ENCODE measurements around the gene SMYD3. TPM values are rescaled to one million over a fixed set of nuclear protein-coding genes. Genes with fewer than 3 reads are reported as not detected.

The SMYD3 gene
- polyA plus RNA-seq, 2 of the 4 experiments (the other 2 are of a cell fraction): 18.2 to 35.2 TPM

DNA sequence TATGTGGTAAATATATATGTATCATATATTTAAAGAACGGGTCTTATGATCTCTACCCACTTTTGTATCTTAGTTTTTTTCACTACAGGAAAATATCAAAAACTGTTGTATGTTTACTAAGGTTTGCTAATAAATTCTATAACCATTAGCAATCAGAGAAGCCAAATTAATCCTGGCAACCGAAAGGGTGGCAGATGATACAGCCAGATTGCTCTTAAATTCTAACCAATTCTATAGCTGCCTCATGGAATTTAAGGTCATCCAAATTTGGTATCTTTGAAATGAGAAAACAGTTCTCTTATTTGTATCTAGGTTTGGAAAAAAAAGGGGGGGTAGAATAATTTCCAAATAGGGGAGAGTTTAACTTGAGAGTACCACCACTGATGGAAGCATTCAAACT, 591.2 kb downstream of the SMYD3 start (continued):
- no peak for TF ChIP-seq KDM5A (IDR thresholded peaks at IDR 0.05)

DNA sequence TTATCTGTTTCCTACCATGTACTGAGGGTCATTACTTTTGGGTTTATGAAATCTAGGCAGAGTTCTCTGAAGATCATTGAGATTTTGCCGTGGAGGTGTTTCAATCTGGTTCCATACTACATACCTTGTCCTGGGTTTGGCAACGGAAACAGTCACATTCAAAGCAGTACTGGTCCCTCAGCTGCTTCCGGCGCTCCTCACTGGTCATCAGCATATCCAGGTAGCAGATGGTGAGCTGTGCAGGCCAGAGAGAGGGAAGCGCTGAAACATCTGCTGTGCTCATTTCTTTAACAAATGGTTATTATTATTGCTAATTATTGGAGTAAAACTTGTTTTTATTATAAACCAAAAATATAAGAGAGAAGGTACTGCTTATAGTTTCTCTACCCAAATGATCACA, 591.7 kb downstream of the SMYD3 start:
- Histone ChIP-seq H3K4me3 (no peak overlapping the region), H3K4me1 (no peaks in the 10 kb centered on the region), H3K27ac (no peak overlapping the region), H3K9me3 (no peaks in the 10 kb centered on the region), H3K4me2 (no peak overlapping the region)
- DNase-seq (ENCODE audit: low read depth in 1 of 2, low spot score in 1 of 2) (no peak), FAIRE-seq (no peak), ATAC-seq (no peak)
- 90% methylated on average over 5 of the region's 5 CpGs for WGBS (ENCODE audit: missing lambda C conversion rate)
- TF ChIP-seq MAFK (IDR thresholded peaks at IDR 0.05; ENCODE audit: partially characterized antibody) (no peak), ESRRA (IDR thresholded peaks at IDR 0.05; ENCODE audit: borderline replicate concordance, low read length) (no peak), RARB (CRISPR knock-in tag; IDR thresholded peaks at IDR 0.05) (no peak), POLR2A (IDR thresholded peaks at IDR 0.05; ENCODE audit: low read length) (no peak), NR3C1 (IDR thresholded peaks at IDR 0.05) (no peak), HDAC2 (IDR thresholded peaks at IDR 0.05) (no peak), ZC3H11A (IDR thresholded peaks at IDR 0.05) (no peak), CHD4 (IDR thresholded peaks at IDR 0.05; ENCODE audit: borderline replicate concordance) (no peak), EHMT2 (IDR thresholded peaks at IDR 0.05; ENCODE audit: low read depth) (no peak)
- TF ChIP-seq, protein P1, sequence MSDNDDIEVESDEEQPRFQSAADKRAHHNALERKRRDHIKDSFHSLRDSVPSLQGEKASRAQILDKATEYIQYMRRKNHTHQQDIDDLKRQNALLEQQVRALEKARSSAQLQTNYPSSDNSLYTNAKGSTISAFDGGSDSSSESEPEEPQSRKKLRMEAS (IDR thresholded peaks at IDR 0.05): no peak
- TF ChIP-seq, protein P2, sequence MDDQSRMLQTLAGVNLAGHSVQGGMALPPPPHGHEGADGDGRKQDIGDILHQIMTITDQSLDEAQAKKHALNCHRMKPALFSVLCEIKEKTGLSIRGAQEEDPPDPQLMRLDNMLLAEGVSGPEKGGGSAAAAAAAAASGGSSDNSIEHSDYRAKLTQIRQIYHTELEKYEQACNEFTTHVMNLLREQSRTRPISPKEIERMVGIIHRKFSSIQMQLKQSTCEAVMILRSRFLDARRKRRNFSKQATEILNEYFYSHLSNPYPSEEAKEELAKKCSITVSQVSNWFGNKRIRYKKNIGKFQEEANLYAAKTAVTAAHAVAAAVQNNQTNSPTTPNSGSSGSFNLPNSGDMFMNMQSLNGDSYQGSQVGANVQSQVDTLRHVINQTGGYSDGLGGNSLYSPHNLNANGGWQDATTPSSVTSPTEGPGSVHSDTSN (IDR thresholded peaks at IDR 0.05): no peak
- ChIA-PET CTCF (no interaction called here), POLR2A (no interaction called here)

DNA sequence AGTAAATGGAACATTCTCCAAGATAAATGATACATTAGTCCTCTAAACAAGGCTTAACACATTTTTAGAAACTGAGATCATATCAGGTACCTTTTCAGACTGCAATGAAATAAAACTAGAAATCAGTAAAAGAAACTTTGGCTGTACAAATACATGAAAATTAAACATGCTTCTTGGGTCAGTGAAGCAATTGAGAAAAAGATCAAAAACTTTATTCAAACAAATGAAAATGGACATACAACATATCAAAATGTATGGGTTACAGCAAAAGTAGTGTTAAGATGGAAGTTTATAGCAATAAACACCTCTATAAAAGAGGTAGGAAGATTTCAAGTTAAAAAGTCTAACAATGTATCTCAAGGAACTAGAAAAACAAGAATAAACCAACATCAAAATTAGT, 598.5 kb downstream of the SMYD3 start:
- Histone ChIP-seq H3K4me3 (no peak overlapping the region), H3K4me2 (no peak overlapping the region), H3K27ac (no peak overlapping the region), H3K9me3 (no peaks in the 10 kb centered on the region), H3K4me1 (no peaks in the 10 kb centered on the region)
- CTCF ChIA-PET: no interaction called here
- TF ChIP-seq BHLHE40 (IDR thresholded peaks at IDR 0.05; ENCODE audit: low read depth, low read length): no peak
- TF ChIP-seq EHF (CRISPR knock-in tag; IDR thresholded peaks at IDR 0.05): no peak
- TF ChIP-seq NFE2L2 (conservative IDR thresholded peaks at IDR 0.05; ENCODE audit: low read length): no peak
- TF ChIP-seq NPAS2 (CRISPR knock-in tag; IDR thresholded peaks at IDR 0.05; ENCODE audit: borderline replicate concordance): no peak
- TF ChIP-seq, protein P3, sequence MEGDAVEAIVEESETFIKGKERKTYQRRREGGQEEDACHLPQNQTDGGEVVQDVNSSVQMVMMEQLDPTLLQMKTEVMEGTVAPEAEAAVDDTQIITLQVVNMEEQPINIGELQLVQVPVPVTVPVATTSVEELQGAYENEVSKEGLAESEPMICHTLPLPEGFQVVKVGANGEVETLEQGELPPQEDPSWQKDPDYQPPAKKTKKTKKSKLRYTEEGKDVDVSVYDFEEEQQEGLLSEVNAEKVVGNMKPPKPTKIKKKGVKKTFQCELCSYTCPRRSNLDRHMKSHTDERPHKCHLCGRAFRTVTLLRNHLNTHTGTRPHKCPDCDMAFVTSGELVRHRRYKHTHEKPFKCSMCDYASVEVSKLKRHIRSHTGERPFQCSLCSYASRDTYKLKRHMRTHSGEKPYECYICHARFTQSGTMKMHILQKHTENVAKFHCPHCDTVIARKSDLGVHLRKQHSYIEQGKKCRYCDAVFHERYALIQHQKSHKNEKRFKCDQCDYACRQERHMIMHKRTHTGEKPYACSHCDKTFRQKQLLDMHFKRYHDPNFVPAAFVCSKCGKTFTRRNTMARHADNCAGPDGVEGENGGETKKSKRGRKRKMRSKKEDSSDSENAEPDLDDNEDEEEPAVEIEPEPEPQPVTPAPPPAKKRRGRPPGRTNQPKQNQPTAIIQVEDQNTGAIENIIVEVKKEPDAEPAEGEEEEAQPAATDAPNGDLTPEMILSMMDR (IDR thresholded peaks at IDR 0.05): no peak
- TF ChIP-seq, protein P4, sequence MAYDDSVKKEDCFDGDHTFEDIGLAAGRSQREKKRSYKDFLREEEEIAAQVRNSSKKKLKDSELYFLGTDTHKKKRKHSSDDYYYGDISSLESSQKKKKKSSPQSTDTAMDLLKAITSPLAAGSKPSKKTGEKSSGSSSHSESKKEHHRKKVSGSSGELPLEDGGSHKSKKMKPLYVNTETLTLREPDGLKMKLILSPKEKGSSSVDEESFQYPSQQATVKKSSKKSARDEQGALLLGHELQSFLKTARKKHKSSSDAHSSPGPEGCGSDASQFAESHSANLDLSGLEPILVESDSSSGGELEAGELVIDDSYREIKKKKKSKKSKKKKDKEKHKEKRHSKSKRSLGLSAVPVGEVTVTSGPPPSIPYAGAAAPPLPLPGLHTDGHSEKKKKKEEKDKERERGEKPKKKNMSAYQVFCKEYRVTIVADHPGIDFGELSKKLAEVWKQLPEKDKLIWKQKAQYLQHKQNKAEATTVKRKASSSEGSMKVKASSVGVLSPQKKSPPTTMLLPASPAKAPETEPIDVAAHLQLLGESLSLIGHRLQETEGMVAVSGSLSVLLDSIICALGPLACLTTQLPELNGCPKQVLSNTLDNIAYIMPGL (CRISPR knock-in tag; IDR thresholded peaks at IDR 0.05; ENCODE audit: borderline replicate concordance): no peak
- TF ChIP-seq ESRRA (IDR thresholded peaks at IDR 0.05; ENCODE audit: borderline replicate concordance, low read length): no peak
- TF ChIP-seq CEBPB (IDR thresholded peaks at IDR 0.05): no peak
- TF ChIP-seq FOSL2 (IDR thresholded peaks at IDR 0.05): no peak
- TF ChIP-seq FOSL2 (CRISPR knock-in tag; IDR thresholded peaks at IDR 0.05): no peak
- TF ChIP-seq JUNB (IDR thresholded peaks at IDR 0.05): no peak
- TF ChIP-seq, protein P2 (IDR thresholded peaks at IDR 0.05): no peak
- TF ChIP-seq FOXS1 (CRISPR knock-in tag; IDR thresholded peaks at IDR 0.05): no peak
- TF ChIP-seq, protein P5, sequence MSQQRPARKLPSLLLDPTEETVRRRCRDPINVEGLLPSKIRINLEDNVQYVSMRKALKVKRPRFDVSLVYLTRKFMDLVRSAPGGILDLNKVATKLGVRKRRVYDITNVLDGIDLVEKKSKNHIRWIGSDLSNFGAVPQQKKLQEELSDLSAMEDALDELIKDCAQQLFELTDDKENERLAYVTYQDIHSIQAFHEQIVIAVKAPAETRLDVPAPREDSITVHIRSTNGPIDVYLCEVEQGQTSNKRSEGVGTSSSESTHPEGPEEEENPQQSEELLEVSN (IDR thresholded peaks at IDR 0.05; ENCODE audit: borderline replicate concordance, low read depth): no peak
- no peak for TF ChIP-seq SREBF2 (IDR thresholded peaks at IDR 0.05)
- no peak for TF ChIP-seq HDAC2 (IDR thresholded peaks at IDR 0.05)
- POLR2A ChIA-PET: no interaction called here
- FAIRE-seq: no peak
- DNase-seq (ENCODE audit: low read depth in 1 of 2, low spot score in 1 of 2): no peak
- no peak for ATAC-seq
